DMS53 (cell line): Measurements from ENCODE around the gene CUBN.

Source experiments
- DNase-seq: peaks from one replicate; lab custom pipeline; 2025; lab: John Stamatoyannopoulos, UW

CUBN gene

DNA sequence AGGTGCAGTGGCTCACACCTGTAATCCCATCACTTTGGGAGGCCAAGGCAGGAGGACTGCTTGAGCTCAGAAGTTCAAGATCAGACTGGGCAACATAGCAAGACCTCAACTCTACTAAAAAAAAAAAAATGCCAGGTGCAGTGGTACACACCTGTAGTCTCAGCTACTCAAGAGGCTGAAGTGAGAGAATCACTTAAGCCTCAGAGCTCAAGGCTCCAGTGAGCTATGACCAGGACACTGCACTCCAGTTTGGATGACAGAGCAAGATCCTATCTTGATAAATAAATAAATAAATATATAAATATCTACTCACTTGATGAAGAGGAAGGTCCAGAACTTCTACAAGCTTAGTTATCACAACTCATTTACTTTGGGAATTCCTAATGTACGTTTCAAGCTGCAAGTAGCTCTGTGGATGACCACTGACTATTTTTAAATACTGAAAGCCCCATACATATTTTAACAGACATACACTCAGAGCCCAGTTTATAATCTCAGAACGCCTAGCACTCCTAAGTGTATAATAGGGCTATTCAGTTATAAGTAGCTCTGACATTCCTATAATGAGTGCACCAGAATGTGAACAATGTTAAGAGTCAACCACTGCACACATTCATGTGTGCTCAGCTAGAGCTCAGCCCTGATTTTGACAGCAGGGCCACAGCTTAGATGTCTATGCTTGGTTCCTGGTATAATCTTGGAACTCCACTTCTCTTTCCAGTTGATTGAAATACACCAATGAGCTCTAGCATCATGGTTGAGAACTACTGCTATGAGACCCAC, 119.1 kb downstream of the CUBN start:
- peak; percentile 13 for DNase-seq

DNA sequence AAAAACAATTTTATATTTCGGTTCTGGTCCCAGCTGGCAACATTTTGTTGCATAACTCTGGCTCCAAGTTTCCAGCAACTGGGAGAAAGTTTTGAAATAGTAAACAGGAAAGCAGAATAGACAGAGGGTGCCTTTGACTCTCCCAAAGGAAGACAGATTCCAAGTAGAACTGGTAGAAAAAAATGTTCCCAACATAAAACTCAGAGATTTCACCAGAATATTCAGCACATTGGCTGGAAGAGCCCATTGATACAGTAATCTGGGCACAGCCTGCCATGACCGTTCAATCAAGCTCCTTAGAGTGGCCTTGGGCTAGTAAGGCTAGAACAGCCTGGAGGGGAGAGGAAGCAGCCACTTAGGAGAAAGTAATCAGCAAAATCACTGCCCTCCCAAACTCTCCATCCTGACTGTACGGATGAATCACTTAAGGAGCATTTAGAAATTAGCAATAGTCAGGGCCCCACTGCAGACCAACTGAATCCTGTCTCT, 120.4 kb downstream of the CUBN start:
- DNase-seq, result no peak

DNA sequence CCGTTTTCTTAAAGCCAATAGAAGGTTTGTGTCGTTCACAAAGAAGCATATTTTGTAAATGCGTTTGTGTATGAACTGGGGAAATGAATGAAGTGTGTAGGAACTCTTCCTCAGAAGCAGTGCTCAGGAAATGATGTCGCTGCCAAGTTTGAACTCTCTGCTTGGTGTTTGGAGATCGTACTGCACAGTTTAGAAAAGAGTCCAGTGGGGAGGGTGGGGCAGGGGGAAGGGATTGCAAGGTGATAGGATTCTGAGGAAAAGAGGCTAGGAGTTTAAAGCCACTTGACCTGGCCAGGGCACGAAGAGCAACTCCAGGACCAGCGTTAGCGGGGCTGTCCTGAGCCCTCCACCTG, 122.2 kb downstream of the CUBN start:
- DNase-seq, result no peak

DNA sequence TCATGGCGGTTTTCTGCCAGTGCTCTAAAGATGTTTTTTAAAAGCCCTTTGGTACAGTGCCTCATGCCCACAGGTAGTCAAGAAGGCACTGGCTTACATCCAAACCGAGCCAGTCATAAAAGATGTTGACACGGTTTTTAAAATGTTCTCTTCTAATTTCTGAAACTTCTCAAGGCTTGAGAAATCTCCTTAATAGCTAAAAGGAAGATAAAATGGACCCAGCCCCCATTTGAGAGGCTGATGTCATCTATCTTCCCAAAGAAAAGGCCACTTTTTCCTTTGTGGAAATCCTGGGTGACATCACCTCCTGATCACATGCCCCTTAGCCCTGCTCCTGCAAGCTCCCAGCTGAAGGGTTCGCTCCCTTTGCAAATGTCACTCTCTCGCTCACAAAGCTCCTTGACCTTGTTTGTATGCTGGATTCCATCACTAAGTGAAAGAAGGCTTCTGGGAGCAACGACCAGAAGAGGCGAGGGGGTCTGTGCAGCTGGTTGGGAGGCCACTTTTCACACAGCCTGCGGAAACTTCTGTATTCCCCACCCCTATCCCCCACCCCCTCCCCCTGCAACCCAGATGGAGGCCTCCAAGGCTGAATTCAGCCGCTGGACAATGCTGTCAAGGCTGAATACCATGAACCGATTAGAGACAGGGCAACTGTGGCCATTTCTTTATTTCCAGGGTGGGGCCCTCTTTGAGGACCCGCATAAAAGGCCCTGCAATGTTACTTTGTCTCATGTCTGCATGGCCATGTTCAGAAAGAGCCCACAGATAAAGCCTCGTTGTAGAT, 122.8 kb downstream of the CUBN start:
- peak; percentile 39 for DNase-seq

DNA sequence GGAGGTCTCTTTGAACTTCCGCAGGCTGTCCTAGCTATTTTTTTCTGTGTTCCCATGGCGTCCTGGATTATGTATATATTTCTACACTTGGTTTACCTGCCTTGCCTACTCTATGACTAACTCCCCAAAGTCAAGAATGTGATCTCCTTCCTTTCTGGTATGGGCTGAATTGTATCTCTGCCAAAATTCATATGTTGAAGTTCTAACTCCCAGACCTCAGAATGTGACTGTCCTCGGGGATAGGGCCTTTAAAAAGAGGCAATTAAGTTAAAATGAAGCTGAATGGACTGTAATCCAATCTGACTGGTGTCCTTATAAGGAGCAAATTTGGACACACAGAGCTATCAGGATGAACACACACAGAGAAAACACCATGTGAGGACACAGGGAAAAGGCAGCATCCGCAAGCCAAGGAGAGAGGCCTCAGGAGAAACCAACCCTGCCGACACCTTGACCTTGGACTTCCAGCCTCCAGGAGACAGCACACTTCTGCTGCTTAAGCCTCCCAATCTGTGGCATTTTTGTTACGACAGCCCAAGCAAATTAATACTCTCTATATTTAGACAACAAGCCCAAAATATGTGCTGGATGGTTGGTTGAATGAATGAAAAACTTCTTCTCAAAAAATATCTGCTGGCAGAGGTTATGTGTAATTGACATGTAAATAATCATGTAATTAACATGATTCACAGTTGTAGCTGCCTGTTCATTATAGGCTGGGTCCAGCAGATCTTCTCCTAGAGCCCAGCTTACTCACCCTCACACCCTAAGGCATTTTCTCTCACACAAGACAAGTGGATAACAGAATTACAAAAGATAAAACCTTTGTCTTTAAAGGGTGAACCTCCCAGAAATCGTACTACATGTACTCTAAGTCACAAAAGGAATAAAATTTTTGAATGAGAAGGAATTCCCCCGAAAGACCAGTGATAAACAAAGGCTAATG, 123.7 kb downstream of the CUBN start:
- no peak for DNase-seq

DNA sequence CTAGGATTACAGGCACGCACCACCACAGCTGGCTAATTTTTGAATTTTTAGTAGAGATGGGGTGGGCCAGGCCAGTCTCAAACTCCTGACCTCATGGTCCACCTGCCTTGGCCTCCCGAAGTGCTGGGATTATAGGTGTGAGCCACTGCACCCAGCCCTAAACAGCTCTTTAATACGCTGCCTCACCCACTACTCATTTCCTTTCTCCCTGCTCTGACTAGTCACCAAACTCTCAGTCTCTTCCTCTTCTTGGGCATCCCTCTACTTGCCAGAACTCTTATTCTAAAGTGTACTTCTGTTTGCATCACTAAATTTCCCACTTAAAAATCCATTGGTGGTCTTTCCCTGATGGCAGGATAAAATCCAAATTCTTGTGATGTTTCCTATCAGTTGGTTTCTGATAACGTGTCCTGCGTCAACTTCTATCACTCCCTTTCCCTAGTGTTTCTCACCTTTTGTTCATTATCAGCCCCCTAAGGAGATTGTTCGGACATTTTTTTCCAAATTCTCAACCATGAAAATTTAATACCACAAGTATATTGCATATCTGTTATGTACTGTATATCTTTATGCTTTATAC, 124.7 kb downstream of the CUBN start:
- DNase-seq, result no peak

DNA sequence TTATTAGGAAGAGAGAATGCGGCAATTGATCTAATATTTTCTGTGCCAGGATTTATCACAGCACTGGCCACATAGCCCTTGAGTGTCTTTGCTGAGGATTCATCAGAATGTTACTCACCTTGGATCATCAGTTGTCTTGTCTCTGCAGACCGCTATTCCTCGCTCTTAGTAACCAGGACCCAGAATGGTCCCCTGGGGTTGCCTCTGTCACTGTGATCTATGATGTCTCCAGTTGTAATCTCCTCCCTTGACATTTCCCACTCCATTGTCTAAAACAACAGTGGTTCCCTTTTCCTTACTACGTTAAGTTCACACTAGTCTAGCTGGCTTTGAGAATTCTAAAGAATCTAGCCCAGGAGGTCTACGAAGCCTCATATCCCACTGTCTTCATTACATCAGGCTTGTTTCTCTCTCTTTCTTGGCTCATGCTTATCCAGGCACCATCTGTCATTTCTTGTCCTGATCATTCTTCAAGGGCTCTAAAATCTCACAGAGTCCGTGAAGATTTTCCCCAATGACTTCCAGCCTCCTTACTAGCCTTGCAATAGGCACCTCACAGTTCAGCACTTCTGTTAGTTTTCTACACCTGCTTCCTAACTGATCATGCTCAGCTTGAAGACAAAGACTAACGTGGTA, 125.8 kb downstream of the CUBN start:
- no peak for DNase-seq

DNA sequence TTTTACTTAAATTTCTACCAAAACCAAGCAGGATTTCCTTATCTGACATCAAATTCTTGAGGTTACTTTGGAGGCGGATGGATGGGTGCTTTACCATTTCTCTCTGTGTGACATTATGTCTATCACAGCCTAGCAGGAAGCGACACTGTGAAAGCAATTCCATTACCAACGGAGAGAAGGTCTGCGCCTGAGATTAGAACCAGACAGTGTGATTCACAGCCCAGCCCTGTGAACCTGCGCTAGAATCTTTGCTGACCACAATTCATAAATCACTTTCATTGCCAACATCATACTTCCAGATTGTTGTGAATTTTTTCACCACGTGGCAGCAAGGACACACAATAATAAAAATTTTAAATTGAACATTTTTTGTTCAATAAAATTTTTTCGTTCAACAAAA, 126.5 kb downstream of the CUBN start:
- no peak for DNase-seq

DNA sequence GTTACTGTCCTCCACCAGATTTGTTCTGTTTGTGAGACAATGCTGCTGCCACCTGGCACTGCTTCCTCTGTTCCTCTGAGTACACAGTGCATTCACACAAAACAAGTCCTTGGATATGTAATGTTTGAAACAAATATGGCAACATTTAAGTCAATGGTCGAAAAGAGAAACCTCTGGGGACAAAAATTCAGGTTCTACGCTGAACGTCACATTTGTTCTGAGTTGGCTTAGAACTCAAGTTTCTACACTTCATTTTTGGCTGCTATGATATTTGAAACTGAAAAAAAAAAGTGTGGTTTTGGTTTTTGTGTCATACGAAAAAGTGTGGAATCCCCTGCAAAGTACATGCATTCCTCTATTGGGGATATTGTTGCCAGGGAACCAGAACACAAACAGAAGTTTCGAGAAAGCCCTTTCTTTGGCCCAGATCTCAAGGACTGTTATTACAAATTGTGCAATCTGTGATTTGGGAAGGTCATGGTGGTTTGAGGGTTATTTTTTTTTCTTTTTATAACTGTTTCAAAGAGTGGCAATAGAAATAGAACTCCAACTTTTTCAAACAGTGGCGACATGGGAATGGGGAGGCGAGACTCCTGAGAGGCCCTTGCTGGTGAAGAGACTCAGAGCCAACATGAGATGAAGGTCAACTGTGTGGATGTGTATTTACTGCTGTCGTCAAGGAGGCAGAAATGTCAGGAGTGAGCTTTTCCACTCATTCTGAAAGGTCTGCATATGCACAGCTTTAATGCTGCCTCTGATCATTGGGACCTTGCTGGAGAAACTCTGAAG, 127.5 kb downstream of the CUBN start:
- DNase-seq, result peak; percentile 49

DNA sequence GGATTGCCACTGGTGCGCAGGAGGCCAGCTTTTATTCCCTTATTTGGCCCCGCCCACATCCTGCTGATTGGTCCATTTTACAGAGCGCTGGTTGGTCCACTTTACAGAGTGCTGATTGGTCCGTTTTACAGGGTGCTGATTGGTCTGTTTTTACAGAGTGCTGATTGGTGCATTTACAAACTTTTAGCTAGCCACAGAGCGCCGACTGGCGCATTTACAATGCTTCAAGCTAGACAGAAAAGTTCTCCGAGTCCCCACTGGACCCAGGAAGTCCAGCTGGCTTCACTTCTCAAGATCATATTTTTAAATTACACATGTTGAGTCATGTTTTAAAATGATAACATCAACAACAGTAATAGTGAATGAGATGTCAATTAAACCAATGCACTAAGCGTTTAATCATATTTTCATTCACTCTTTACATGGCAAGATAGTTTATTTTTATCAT, 128.3 kb downstream of the CUBN start:
- DNase-seq, result peak; percentile 12

DNA sequence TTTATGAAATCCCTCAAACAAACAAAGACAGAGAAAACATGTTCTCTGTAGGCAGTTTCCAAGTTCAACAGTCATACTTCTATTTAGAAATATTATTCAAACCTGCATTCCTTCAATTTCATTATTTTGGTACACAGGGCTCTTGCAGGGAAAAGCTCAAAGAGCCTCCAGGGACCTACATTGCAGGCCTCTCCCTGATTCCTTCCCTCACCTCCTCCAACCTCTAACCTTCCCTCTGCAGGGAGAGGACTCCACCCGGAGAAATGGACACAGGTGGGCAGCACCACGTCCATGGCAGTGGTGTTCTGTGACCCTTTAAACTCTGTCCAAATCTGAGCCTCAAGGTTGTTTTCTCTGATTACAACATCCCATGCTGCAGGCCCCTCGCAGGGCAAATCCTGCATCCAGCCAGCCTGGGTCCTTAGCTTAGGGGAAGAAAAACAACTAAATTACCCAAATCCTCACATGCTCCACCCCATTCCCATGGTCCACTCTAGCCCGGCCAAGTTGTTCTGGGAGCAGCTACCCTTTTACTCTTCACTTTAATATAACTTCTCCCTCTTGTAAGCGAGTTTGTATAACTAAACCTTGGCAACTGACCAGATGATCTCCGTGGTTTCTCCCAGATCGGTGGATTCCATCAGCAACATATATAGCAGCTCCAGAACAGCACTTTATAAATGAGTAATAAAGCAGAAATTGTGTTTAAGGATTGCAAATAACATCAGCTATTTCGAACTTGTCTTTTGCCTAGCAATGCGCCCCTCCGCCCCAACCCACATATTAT, 129.8 kb downstream of the CUBN start:
- DNase-seq, result no peak

DNA sequence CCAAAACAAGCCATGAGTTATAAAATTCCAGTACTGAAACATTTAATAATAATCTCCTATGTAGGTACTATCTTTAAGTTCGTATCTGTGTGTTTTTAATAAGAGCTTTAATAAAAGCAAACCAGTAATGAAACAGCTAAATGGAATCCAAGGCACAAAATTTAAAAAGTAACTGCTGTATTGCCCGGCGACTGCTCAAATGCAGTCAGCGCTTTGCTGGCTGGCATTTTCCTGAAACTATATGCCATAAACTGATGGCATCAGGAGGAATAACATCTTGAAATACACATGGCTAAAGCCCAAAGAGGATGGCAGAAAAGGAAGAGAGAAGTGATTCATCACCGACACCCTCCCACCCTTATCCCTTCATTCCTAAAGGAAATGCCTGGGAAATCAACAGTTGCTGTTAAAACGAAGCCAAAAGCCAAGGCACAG, 133.1 kb downstream of the CUBN start:
- DNase-seq, result no peak

DNA sequence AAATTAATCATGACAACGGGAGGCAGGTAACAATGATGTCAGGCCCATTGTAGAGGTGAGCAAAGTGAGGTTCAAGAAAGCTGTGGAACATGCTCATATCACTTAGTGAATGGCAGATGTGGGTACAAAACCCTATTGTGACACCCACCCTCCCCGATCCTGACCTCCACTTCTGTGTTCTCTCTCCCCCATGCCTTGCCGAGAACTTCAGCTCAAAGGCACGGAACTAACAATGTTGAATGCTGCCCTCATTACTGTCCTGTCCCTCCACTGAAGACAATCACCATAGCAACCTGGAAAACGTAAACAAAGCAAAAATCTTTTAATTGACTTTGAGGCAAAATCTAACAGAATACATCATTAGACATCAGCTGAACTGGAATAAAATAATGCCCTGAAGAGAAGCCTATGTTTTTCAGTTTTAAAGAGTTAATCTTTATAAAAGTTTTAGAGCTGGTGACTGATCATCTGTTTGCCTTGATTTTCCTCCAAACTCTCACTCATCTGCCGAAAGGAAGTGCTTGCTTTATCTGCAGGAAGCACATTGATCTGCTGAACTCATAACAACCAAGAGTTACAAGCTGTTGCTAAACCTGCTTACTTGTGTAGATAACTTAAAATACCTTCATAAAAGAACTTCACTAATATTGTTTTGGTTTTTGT, 133.6 kb downstream of the CUBN start:
- DNase-seq, result peak; percentile 31

DNA sequence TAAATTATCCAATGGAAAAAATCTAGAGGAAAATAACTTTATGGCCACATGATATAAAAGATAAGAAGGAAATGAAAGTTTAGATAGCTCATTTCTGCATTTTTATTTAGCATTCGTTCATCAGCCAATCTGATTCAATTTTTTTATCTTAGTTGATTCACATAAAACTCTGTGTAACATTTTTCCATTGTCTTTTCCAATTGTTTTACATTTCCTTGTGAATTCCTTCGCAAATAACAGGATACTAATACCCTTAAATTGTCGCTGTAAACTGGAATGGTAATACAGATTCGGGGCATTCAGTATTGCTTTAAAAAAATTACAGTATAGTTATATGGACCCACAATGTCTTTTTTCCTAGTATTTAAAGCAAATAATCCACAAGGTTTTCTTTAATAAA, 136.4 kb downstream of the CUBN start:
- DNase-seq, result no peak

DNA sequence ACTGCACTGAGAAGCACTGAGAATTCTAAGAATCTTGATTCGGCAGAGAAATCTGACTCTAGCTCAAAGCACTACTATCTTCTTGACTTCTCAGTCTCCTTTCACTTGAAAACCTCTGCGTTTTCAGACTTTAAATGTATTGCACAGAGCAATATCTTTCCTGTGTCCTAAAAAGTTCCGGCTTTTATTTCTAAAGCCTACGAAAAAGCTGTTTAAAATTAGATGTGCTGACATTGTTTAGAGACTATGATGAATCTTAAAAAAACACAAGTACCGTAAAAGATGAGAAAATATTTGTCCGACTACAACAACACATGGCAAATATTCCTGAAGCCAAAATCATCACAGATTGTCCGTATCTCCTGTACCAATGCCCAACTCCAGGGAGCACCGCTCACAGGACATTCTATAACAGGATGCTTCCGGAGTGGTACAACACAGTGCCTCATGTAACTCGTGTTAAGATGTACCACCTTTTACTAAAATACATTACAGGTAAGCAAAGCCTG, 136.9 kb downstream of the CUBN start:
- DNase-seq, result no peak

DNA sequence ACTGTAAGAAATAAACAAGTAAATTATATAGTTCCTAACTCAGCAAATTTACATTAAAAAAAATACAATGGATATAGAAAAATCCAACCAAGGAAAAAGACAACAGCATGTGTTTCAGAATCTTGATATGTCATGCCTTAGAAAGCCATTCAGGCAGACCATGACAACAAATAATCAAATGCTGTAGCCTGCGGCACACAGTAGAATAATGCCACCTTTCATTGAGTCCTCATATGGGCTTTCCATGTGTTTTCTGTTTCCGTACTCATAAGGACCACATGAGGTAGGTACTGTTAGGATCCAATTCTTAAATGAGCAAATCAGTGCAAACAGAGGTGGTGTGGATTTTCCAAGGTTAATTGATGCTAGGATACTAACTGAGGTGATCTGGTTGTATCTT, 138.6 kb downstream of the CUBN start:
- no peak for DNase-seq

DNA sequence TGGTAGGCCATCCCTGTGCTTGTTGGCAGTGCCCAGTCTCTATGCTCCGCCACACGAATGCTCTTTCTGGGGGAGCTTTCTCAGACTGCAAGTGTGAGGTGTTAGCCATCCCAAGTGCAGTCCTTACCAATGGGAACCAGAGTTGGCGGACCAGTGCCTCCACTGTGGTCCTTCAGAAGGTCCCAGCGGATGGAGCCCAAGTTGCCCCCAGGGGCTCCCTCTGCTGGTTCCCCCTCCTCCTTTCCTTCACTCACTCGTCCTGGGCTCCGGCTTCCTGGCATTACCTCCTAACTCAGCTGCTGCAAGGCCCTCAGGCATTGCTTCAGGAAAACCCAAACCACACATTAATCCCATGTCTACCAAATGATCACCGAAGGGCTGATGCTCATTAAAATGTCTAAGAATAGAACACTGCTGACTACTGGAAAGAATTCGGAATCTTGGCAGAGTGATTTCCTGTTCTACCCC, 139.8 kb downstream of the CUBN start:
- no peak for DNase-seq

DNA sequence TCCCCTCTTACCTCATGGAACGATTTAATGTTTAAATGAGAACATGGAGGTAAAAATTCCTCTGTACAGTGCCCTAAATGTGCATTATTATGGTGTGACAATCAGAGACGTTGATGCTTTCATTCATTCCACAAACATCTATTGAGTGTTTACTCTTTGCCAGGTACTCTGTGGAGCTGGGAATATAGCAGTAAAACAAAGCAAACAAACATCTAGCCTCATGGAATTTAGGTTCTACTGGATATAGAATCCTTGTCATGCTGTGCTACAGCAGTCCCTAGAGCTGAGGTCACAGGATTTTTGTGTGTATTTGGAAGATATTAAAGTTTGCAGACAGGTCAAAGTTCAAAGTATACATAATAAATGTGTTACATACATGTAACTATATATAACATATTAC, 140.7 kb downstream of the CUBN start:
- DNase-seq, result peak; percentile 52
